Vagina (tissue), 2 donors: ENCODE measurements around the gene SCYL3. TPM values are rescaled to one million over a fixed set of nuclear protein-coding genes. Genes with fewer than 3 reads are reported as not detected.

Source experiments
- DNase-seq, 2 donors: peaks; one replicate each; pipeline ENCODE4 v3.0.0-alpha.2; 2017; ENCODE audit errors: extremely low spot score in 2 of 2
- H3K27ac ChIP-seq: fragments of 200-600 bp; sonication (generic); one replicate; pipeline ENCODE4 v1.5.1; 2019
- H3K27me3 ChIP-seq: fragments of 200-600 bp; sonication (generic); one replicate; pipeline ENCODE4 v1.5.1; 2019
- H3K36me3 ChIP-seq, 2 donors: fragments of 200-600 bp; sonication (generic); one replicate each; pipeline ENCODE4 v1.5.1; 2017 to 2019
- H3K4me1 ChIP-seq: fragments of 200-600 bp; sonication (generic); one replicate; pipeline ENCODE4 v1.5.1; 2019
- H3K4me3 ChIP-seq, 2 donors: fragments of 200-600 bp; sonication (generic); 1 replicate in 1 of 2; 2 replicates in 1 of 2; pipeline ENCODE4 v1.5.1; 2016 to 2019
- H3K9me3 ChIP-seq: fragments of 200-600 bp; sonication (generic); one replicate; pipeline ENCODE4 v1.5.1; 2019
- CTCF ChIP-seq, 3 experiments: fragments of 450-650 bp in 2 of 3; fragments of 200-600 bp in 1 of 3; sonication (generic) in 1 of 3; IDR thresholded peaks; one replicate each; pipeline ENCODE4 v1.5.1; 2017 to 2019; ENCODE audit warnings: antibody characterized with exemption in 3 of 3, mild to moderate bottlenecking in 2 of 3, moderate library complexity in 2 of 3
- POLR2A ChIP-seq, 2 donors: fragments of 450-650 bp; IDR thresholded peaks; one replicate each; pipeline ENCODE4 v1.6.1; 2017; ENCODE audit warnings: antibody characterized with exemption in 2 of 2, mild to moderate bottlenecking in 2 of 2, moderate library complexity in 2 of 2
- POLR2AphosphoS5 ChIP-seq, 2 donors: sonication (generic); formaldehyde crosslinking; IDR thresholded peaks; one replicate each; pipeline ENCODE4 v1.9.0; 2017; ENCODE audit warnings: antibody characterized with exemption in 2 of 2, mild to moderate bottlenecking in 2 of 2, low read depth in 1 of 2; ENCODE audit not compliant: insufficient read depth in 1 of 2
- intact Hi-C: fragments of 100-400 bp; cut with DNase I; formaldehyde crosslinking; loops from one replicate; pipeline ENCODE4 v1.15.1; 2023
- total RNA-seq: library from RNA; depleted of rRNA; stranded (reverse); fragments of >200 nt; gene quantifications from one replicate; pipeline ENCODE4 v1.2.3, GENCODE V29; 2016

Gene SCYL3
- total RNA-seq, 1 donor from 2014 or later = 11.8 TPM

GRCh38 chr1:169859001-169859400 lies 34.7 kb downstream of the SCYL3 start:
- no peaks in the 10 kb centered on the region for H3K27me3 ChIP-seq
- H3K36me3 ChIP-seq = peaks cover 0 to 57% of the 10 kb centered on the region in 2 donors
- DNase-seq = no peak
- H3K4me3 ChIP-seq = no peak overlapping the region
- intact Hi-C loops = no loop called here
- H3K9me3 ChIP-seq = no peaks in the 10 kb centered on the region
- no peaks in the 10 kb centered on the region for H3K4me1 ChIP-seq
- no peak for TF ChIP-seq POLR2A (IDR thresholded peaks at IDR 0.05)
- TF ChIP-seq CTCF (IDR thresholded peaks at IDR 0.05) = no peak
- no peak for TF ChIP-seq POLR2AphosphoS5 (IDR thresholded peaks at IDR 0.05; ENCODE audit: insufficient read depth in 1 of 2, low read depth in 1 of 2)
- no peak overlapping the region for H3K27ac ChIP-seq

- DNase-seq = no peak
These were observed 35.2 kb downstream of the SCYL3 start for GRCh38 chr1:169858467-169858866.

GRCh38 chr1:169853341-169853740 lies 40.4 kb downstream of the SCYL3 start:
- Histone ChIP-seq H3K27ac (no peak overlapping the region), H3K27me3 (no peaks in the 10 kb centered on the region), H3K9me3 (no peaks in the 10 kb centered on the region), H3K4me3 (no peak overlapping the region), H3K4me1 (no peaks in the 10 kb centered on the region), H3K36me3 (peaks cover 0 to 57% of the 10 kb centered on the region in 2 donors)
- DNase-seq = no peak
- intact Hi-C loops = no loop called here
- no peak for TF ChIP-seq CTCF (IDR thresholded peaks at IDR 0.05)
- TF ChIP-seq POLR2AphosphoS5 (IDR thresholded peaks at IDR 0.05; ENCODE audit: insufficient read depth in 1 of 2, low read depth in 1 of 2) = no peak
- no peak for TF ChIP-seq POLR2A (IDR thresholded peaks at IDR 0.05)

More at GRCh38 chr1:169858467-169858866, 35.2 kb downstream of the SCYL3 start:
- Histone ChIP-seq H3K27ac (no peak overlapping the region), H3K4me1 (no peaks in the 10 kb centered on the region), H3K36me3 (peaks cover 0 to 57% of the 10 kb centered on the region in 2 donors), H3K27me3 (no peaks in the 10 kb centered on the region), H3K4me3 (no peak overlapping the region), H3K9me3 (no peaks in the 10 kb centered on the region)
- intact Hi-C loops = no loop called here
- TF ChIP-seq CTCF (IDR thresholded peaks at IDR 0.05) = no peak
- TF ChIP-seq POLR2AphosphoS5 (IDR thresholded peaks at IDR 0.05; ENCODE audit: insufficient read depth in 1 of 2, low read depth in 1 of 2) = no peak
- TF ChIP-seq POLR2A (IDR thresholded peaks at IDR 0.05) = no peak

GRCh38 chr1:169849346-169850022 lies 44.2 kb downstream of the SCYL3 start:
- Histone ChIP-seq H3K27me3 (no peaks in the 10 kb centered on the region), H3K9me3 (no peaks in the 10 kb centered on the region), H3K36me3 (peaks cover 0 to 46% of the 10 kb centered on the region in 2 donors), H3K27ac (no peak overlapping the region), H3K4me1 (no peaks in the 10 kb centered on the region), H3K4me3 (no peak overlapping the region)
- DNase-seq = no peak
- intact Hi-C loops = no loop called here
- TF ChIP-seq POLR2AphosphoS5 (IDR thresholded peaks at IDR 0.05; ENCODE audit: insufficient read depth in 1 of 2, low read depth in 1 of 2) (no peak), POLR2A (IDR thresholded peaks at IDR 0.05) (no peak), CTCF (IDR thresholded peaks at IDR 0.05) (no peak)

GRCh38 chr1:169848456-169848855 lies 45.2 kb downstream of the SCYL3 start:
- no peak for DNase-seq
- Histone ChIP-seq H3K27ac (no peak overlapping the region), H3K4me3 (no peak overlapping the region), H3K27me3 (no peaks in the 10 kb centered on the region), H3K36me3 (peaks cover 0 to 39% of the 10 kb centered on the region in 2 donors), H3K4me1 (no peaks in the 10 kb centered on the region), H3K9me3 (no peaks in the 10 kb centered on the region)
- TF ChIP-seq POLR2A (IDR thresholded peaks at IDR 0.05) = no peak
- TF ChIP-seq CTCF (IDR thresholded peaks at IDR 0.05) = no peak
- intact Hi-C loops = no loop called here
